Measurements from ENCODE around the gene NIPBL.

- TF ChIP-seq GATA3 (IDR thresholded peaks at IDR 0.05; ENCODE audit: low read depth, low read length) (no peak), GATA2 (IDR thresholded peaks at IDR 0.05; ENCODE audit: low read depth, low read length) (no peak)
Observed at GRCh38 chr5:36878392-36879082, 2.0 kb downstream of the NIPBL start.

All from SH-SY5Y (cell line).